ENCODE results near the gene NUP133.

Gene NUP133

GRCh38 chr1:229434005-229434640 lies 74.0 kb downstream of the NUP133 start, which contains the start of gene ACTA1:
ACTA1 (minus strand) TSS chr1:229434094; CDS start chr1:229433115, 979 bp downstream.
- H3K4me1 ChIP-seq (ENCODE audit: control insufficient read depth, low read length): no peaks in the 10 kb centered on the region
- no peak within 1 kb of the TSS for H3K4me3 ChIP-seq (ENCODE audit: low read length)
- no peaks in the 10 kb centered on the region for H3K9me2 ChIP-seq (replicated peaks; ENCODE audit: control insufficient read depth, low read length)
- H3F3A ChIP-seq (ENCODE audit: control insufficient read depth, insufficient read depth): peaks cover 2% of the 10 kb centered on the region; the same call in 1 of the 2 replicates
- H3K79me2 ChIP-seq (ENCODE audit: control insufficient read depth, low read length): no peaks in the 10 kb centered on the region
- H3K27ac ChIP-seq (ENCODE audit: low read depth, low read length): no peak within 1 kb of the TSS
- no peaks in the 10 kb centered on the region for H3K36me3 ChIP-seq (ENCODE audit: control insufficient read depth, low read length)
- no peaks in the 10 kb centered on the region for H3K27me3 ChIP-seq (ENCODE audit: control insufficient read depth, low read length)
- H3K9me3 ChIP-seq (ENCODE audit: control insufficient read depth, insufficient read depth, low read length): no peaks in the 10 kb centered on the region
- H3K4me2 ChIP-seq (ENCODE audit: low read length): no peak within 1 kb of the TSS
- no peaks in the 10 kb centered on the region for H4K20me1 ChIP-seq (ENCODE audit: control insufficient read depth, insufficient read depth, low read depth, low read length)
- no peak for TF ChIP-seq CTCF (IDR thresholded peaks at IDR 0.05; ENCODE audit: low read depth, low read length, poor library complexity, severe bottlenecking)
- TF ChIP-seq EZH2phosphoT487 (IDR thresholded peaks at IDR 0.05; ENCODE audit: borderline replicate concordance, low read length): no peak

GRCh38 chr1:229433364-229434004 lies 74.7 kb downstream of the NUP133 start:
- Histone ChIP-seq H4K20me1 (ENCODE audit: control insufficient read depth, insufficient read depth, low read depth, low read length) (no peaks in the 10 kb centered on the region), H3K4me2 (ENCODE audit: low read length) (no peak overlapping the region), H3F3A (ENCODE audit: control insufficient read depth, insufficient read depth) (peaks cover 2% of the 10 kb centered on the region; the same call in 1 of the 2 replicates), H3K36me3 (ENCODE audit: control insufficient read depth, low read length) (no peaks in the 10 kb centered on the region), H3K27ac (ENCODE audit: low read depth, low read length) (no peak overlapping the region), H3K27me3 (ENCODE audit: control insufficient read depth, low read length) (no peaks in the 10 kb centered on the region), H3K4me3 (ENCODE audit: low read length) (no peak overlapping the region), H3K4me1 (ENCODE audit: control insufficient read depth, low read length) (no peaks in the 10 kb centered on the region), H3K79me2 (ENCODE audit: control insufficient read depth, low read length) (no peaks in the 10 kb centered on the region), H3K9me3 (ENCODE audit: control insufficient read depth, insufficient read depth, low read length) (no peaks in the 10 kb centered on the region), H3K9me2 (replicated peaks; ENCODE audit: control insufficient read depth, low read length) (no peaks in the 10 kb centered on the region)
- TF ChIP-seq EZH2phosphoT487 (IDR thresholded peaks at IDR 0.05; ENCODE audit: borderline replicate concordance, low read length): no peak
- TF ChIP-seq CTCF (IDR thresholded peaks at IDR 0.05; ENCODE audit: low read depth, low read length, poor library complexity, severe bottlenecking): no peak

- TF ChIP-seq EZH2phosphoT487 (IDR thresholded peaks at IDR 0.05; ENCODE audit: borderline replicate concordance, low read length) (no peak), CTCF (IDR thresholded peaks at IDR 0.05; ENCODE audit: low read depth, low read length, poor library complexity, severe bottlenecking) (no peak)
- Histone ChIP-seq H3K4me1 (ENCODE audit: control insufficient read depth, low read length) (no peaks in the 10 kb centered on the region), H4K20me1 (ENCODE audit: control insufficient read depth, insufficient read depth, low read depth, low read length) (no peaks in the 10 kb centered on the region), H3K27ac (ENCODE audit: low read depth, low read length) (no peak overlapping the region), H3K9me3 (ENCODE audit: control insufficient read depth, insufficient read depth, low read length) (no peaks in the 10 kb centered on the region), H3K36me3 (ENCODE audit: control insufficient read depth, low read length) (no peaks in the 10 kb centered on the region), H3K79me2 (ENCODE audit: control insufficient read depth, low read length) (no peaks in the 10 kb centered on the region), H3K4me3 (ENCODE audit: low read length) (no peak overlapping the region), H3F3A (ENCODE audit: control insufficient read depth, insufficient read depth) (no peaks in the 10 kb centered on the region; the same call in 1 of the 2 replicates), H3K27me3 (ENCODE audit: control insufficient read depth, low read length) (no peaks in the 10 kb centered on the region), H3K4me2 (ENCODE audit: low read length) (no peak overlapping the region), H3K9me2 (replicated peaks; ENCODE audit: control insufficient read depth, low read length) (no peaks in the 10 kb centered on the region)
Measured at GRCh38 chr1:229432905-229433304, 75.2 kb downstream of the NUP133 start.

Data from DOHH2 (cell line).